ENCODE data around the gene CRADD.

DNA sequence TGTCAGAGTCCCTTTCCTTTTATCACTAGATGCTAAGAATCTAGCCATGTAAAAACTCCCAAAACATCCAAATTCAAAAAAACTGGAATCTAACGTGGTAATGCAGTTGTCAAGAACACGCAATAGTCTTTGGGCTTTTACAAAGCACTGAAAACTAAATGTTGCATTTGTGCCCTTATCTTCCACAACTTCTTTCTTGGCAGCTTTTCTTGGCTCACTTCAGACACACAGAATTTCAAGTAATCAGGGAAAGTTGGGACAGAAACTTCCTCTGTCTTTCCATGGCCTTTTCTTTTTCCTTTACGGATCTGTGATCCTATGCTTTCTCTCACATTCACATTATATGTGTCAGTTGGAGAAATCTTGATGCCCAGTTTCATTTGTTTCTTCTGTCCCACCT is 136.0 kb downstream of the CRADD start:
- TF ChIP-seq, protein P1, sequence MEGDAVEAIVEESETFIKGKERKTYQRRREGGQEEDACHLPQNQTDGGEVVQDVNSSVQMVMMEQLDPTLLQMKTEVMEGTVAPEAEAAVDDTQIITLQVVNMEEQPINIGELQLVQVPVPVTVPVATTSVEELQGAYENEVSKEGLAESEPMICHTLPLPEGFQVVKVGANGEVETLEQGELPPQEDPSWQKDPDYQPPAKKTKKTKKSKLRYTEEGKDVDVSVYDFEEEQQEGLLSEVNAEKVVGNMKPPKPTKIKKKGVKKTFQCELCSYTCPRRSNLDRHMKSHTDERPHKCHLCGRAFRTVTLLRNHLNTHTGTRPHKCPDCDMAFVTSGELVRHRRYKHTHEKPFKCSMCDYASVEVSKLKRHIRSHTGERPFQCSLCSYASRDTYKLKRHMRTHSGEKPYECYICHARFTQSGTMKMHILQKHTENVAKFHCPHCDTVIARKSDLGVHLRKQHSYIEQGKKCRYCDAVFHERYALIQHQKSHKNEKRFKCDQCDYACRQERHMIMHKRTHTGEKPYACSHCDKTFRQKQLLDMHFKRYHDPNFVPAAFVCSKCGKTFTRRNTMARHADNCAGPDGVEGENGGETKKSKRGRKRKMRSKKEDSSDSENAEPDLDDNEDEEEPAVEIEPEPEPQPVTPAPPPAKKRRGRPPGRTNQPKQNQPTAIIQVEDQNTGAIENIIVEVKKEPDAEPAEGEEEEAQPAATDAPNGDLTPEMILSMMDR (IDR thresholded peaks at IDR 0.05): no peak
- TF ChIP-seq POLR2A (IDR thresholded peaks at IDR 0.05): peak in 1 of 2 donors; percentile 22

Data from thyroid gland (tissue), 4 donors.